ENCODE results near the gene TTC9C. TPM values are rescaled to one million over a fixed set of nuclear protein-coding genes. Genes with fewer than 3 reads are reported as not detected.
"Not testable (repeated sequence)": the region's sequence is repeated elsewhere in the genome, so short reads cannot be mapped to it uniquely, and the experiment has no call there.

TTC9C gene
- total RNA-seq, 1 donor from 2014 or later = 78.4 TPM

DNA sequence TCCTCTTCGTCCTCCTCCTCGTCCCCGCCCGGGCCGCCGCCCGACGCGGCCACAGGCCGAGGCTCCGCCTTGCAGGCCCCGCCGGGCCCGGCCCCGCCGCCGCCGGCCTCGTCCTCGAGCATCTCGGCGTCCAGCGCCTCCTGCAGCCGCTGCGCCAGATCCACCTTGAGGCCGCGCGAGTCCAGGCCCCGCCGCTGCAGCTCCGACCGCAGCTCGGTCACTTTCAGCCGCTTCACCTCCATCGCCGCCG, 1.4 kb upstream of the TTC9C start:
- peak overlapping the region; percentile 85 for H3K9ac ChIP-seq
- H3K27ac Mint-ChIP-seq = no peak overlapping the region
- H3K4me1 ChIP-seq = peaks cover 18% of the 10 kb centered on the region
- peak overlapping the region; percentile 96 for H3K27ac ChIP-seq
- H3K4me1 Mint-ChIP-seq = peaks cover 55% of the 10 kb centered on the region
- DNase-seq (ENCODE audit: low spot score) = no peak
- H3K27me3 Mint-ChIP-seq (ENCODE audit: insufficient read depth, low read depth) = peaks cover 12% of the 10 kb centered on the region
- peaks cover 54% of the 10 kb centered on the region for H4K20me1 ChIP-seq (ENCODE audit: low read depth)
- H3K36me3 Mint-ChIP-seq = peaks cover 31% of the 10 kb centered on the region
- H3F3A ChIP-seq (ENCODE audit: low read depth) = peaks cover 58% of the 10 kb centered on the region
- no peaks in the 10 kb centered on the region for H3K9me3 ChIP-seq (ENCODE audit: low read depth)
- peaks cover 86% of the 10 kb centered on the region for H3K79me2 ChIP-seq (ENCODE audit: low read depth)
- peaks cover 21% of the 10 kb centered on the region for H3K36me3 ChIP-seq
- no peak for TF ChIP-seq EZH2phosphoT487 (IDR thresholded peaks at IDR 0.05)
- TF ChIP-seq EZH2 (IDR thresholded peaks at IDR 0.05) = no peak
- TF ChIP-seq, protein P1, sequence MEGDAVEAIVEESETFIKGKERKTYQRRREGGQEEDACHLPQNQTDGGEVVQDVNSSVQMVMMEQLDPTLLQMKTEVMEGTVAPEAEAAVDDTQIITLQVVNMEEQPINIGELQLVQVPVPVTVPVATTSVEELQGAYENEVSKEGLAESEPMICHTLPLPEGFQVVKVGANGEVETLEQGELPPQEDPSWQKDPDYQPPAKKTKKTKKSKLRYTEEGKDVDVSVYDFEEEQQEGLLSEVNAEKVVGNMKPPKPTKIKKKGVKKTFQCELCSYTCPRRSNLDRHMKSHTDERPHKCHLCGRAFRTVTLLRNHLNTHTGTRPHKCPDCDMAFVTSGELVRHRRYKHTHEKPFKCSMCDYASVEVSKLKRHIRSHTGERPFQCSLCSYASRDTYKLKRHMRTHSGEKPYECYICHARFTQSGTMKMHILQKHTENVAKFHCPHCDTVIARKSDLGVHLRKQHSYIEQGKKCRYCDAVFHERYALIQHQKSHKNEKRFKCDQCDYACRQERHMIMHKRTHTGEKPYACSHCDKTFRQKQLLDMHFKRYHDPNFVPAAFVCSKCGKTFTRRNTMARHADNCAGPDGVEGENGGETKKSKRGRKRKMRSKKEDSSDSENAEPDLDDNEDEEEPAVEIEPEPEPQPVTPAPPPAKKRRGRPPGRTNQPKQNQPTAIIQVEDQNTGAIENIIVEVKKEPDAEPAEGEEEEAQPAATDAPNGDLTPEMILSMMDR (IDR thresholded peaks at IDR 0.05) = peak; percentile 11
- H3K4me2 ChIP-seq = peak overlapping the region; percentile 95
- H3K9me3 Mint-ChIP-seq = no peaks in the 10 kb centered on the region
- H3K4me3 Mint-ChIP-seq = peak overlapping the region; percentile 93
- H3K27me3 ChIP-seq = no peaks in the 10 kb centered on the region
- peak overlapping the region; percentile 79 for H3K4me3 ChIP-seq
- no peak overlapping the region for H2AFZ ChIP-seq (replicated peaks)

DNA sequence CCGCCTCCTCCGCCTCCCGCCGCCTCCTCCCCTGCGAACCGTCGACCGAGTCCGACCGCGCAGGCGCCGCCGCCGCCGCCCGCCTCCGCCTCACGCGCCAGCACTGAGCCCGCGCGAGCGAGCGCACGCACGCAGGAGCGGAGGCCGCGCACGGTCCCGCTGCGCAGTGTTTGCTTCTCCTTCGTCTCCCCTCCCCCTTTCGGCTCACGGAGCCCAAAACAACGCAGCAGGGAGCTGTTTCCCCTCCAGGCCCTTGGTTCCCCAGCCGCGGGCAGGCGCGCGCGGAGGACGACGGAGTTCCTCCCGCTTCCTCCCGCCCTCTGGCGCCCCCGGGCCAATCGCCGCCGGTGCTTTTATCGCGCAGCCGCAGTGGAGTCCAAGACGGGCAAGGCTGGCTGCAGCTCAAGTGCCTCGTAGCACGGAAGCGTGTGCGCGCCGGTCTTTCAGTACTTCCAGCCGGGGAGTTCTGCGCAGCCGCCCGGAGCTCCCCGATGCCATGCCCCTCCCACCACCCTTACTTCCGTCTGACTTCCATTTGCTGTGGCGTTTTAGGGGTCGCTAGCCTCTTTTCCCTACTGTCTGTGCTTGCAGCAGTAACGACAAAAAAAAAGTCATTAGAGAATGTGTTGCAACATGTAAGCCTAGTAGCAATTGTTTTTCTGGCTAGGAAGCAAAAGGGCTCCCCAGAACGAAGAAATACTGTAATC, 968 bp upstream of the TTC9C start, which contains the start of gene HNRNPUL2:
HNRNPUL2 (minus strand) TSS at position 293 of the 707 bp plus-strand sequence. CDS start 301 bp downstream, outside the sequence.
- peaks cover 50% of the 10 kb centered on the region for H3K4me1 Mint-ChIP-seq
- peaks cover 17% of the 10 kb centered on the region for H3K36me3 ChIP-seq
- H4K20me1 ChIP-seq (ENCODE audit: low read depth) = peaks cover 49% of the 10 kb centered on the region
- H3K4me2 ChIP-seq = peak within 1 kb of the TSS; percentile 95
- peak within 1 kb of the TSS; percentile 96 for H2AFZ ChIP-seq (replicated peaks)
- H3K4me1 ChIP-seq = peaks cover 18% of the 10 kb centered on the region
- H3K27me3 Mint-ChIP-seq (ENCODE audit: insufficient read depth, low read depth) = peaks cover 12% of the 10 kb centered on the region
- H3K9me3 Mint-ChIP-seq = no peaks in the 10 kb centered on the region
- peak within 1 kb of the TSS; percentile 87 for H3K9ac ChIP-seq
- H3K4me3 ChIP-seq = peak within 1 kb of the TSS; percentile 79
- peak within 1 kb of the TSS; percentile 93 for H3K4me3 Mint-ChIP-seq
- H3F3A ChIP-seq (ENCODE audit: low read depth) = peaks cover 53% of the 10 kb centered on the region
- H3K27me3 ChIP-seq = no peaks in the 10 kb centered on the region
- peaks cover 26% of the 10 kb centered on the region for H3K36me3 Mint-ChIP-seq
- no peaks in the 10 kb centered on the region for H3K9me3 ChIP-seq (ENCODE audit: low read depth)
- H3K27ac Mint-ChIP-seq = peak within 1 kb of the TSS; percentile 99
- peaks cover 86% of the 10 kb centered on the region for H3K79me2 ChIP-seq (ENCODE audit: low read depth)
- no peak for TF ChIP-seq EZH2phosphoT487 (IDR thresholded peaks at IDR 0.05)
- TF ChIP-seq, protein P1 (IDR thresholded peaks at IDR 0.05) = peak; percentile 8
- peak; percentile 100 for DNase-seq (ENCODE audit: low spot score)
- peak within 1 kb of the TSS; percentile 98 for H3K27ac ChIP-seq

DNA sequence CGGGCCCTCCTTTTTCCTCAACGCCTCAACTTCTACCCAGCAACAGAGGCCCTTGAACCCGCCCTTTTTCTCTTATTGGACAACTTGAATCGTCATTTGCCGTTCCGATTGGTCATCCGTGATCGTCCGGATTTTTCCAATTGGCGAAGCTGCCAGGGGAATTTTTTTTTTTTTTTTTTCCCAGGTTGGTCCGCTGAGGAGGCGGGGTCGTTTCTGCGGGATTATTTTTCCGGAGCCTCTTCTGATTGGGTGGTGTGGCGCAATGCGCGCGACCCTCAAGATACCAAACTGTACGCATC, 465 bp upstream of the TTC9C start:
- H3K9me3 ChIP-seq (ENCODE audit: low read depth) = no peaks in the 10 kb centered on the region
- peak overlapping the region; percentile 95 for H3K4me2 ChIP-seq
- H3K4me3 ChIP-seq = peak overlapping the region; percentile 79
- peaks cover 12% of the 10 kb centered on the region for H3K36me3 ChIP-seq
- TF ChIP-seq, protein P1 (IDR thresholded peaks at IDR 0.05) = no peak
- no peak for TF ChIP-seq EZH2phosphoT487 (IDR thresholded peaks at IDR 0.05)
- no peak for TF ChIP-seq EZH2 (IDR thresholded peaks at IDR 0.05)
- Mint-ChIP-seq H3K27ac (peak overlapping the region; percentile 99), H3K4me1 (peaks cover 45% of the 10 kb centered on the region), H3K9me3 (no peaks in the 10 kb centered on the region), H3K27me3 (ENCODE audit: insufficient read depth, low read depth) (peaks cover 12% of the 10 kb centered on the region), H3K36me3 (peaks cover 21% of the 10 kb centered on the region), H3K4me3 (peak overlapping the region; percentile 93)
- peaks cover 44% of the 10 kb centered on the region for H4K20me1 ChIP-seq (ENCODE audit: low read depth)
- peaks cover 18% of the 10 kb centered on the region for H3K4me1 ChIP-seq
- peak; percentile 98 for DNase-seq (ENCODE audit: low spot score)
- H3K9ac ChIP-seq = no peak overlapping the region
- H2AFZ ChIP-seq (replicated peaks) = peak overlapping the region; percentile 96
- peaks cover 86% of the 10 kb centered on the region for H3K79me2 ChIP-seq (ENCODE audit: low read depth)
- H3F3A ChIP-seq (ENCODE audit: low read depth) = peaks cover 48% of the 10 kb centered on the region
- no peaks in the 10 kb centered on the region for H3K27me3 ChIP-seq
- H3K27ac ChIP-seq = peak overlapping the region; percentile 98

DNA sequence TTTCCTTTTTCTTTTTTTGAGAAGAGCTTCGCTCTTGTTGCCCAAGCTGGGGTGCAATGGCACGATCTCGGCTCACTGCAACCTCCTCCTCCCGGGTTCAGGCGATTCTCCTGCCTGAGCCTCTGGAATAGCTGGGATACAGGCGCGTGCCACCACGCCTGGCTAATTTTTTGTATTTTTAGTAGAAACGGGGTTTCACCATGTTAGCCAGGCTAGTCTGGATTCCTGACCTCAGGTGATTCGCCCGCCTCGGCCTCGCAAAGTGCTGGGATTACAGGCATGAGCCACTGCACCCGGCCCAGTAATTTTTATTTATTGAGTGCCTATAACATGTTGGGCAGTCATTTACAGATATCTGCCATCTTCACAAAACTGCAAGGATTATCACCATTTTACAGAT, 1.8 kb downstream of the TTC9C start:
- peaks cover 11% of the 10 kb centered on the region for H3K27me3 Mint-ChIP-seq (ENCODE audit: insufficient read depth, low read depth)
- not testable (repeated sequence) for H2AFZ ChIP-seq (replicated peaks); H3K36me3 ChIP-seq; H3K9me3 ChIP-seq (ENCODE audit: low read depth); H3K27me3 ChIP-seq; H3K9me3 Mint-ChIP-seq; DNase-seq (ENCODE audit: low spot score); H3K27ac ChIP-seq
- peak overlapping the region; percentile 42 for H3K27ac Mint-ChIP-seq
- Histone ChIP-seq H4K20me1 (ENCODE audit: low read depth) (peaks cover 22% of the 10 kb centered on the region), H3K79me2 (ENCODE audit: low read depth) (peaks cover 68% of the 10 kb centered on the region), H3K4me1 (peaks cover 10% of the 10 kb centered on the region), H3K9ac (peak overlapping the region; percentile 87), H3K4me2 (peak overlapping the region; percentile 86), H3K4me3 (peak overlapping the region; percentile 79), H3F3A (ENCODE audit: low read depth) (peaks cover 37% of the 10 kb centered on the region)
- H3K4me1 Mint-ChIP-seq = peaks cover 27% of the 10 kb centered on the region
- H3K4me3 Mint-ChIP-seq = peak overlapping the region; percentile 78
- H3K36me3 Mint-ChIP-seq = peaks cover 12% of the 10 kb centered on the region

Measured in neural progenitor cell (in vitro differentiated cells).